ENCODE data around the gene EBNA1BP2. TPM values are rescaled to one million over a fixed set of nuclear protein-coding genes. Genes with fewer than 3 reads are reported as not detected.

The EBNA1BP2 gene
- total and polyA plus RNA-seq, 2 of the 13 experiments (the other 11 are each of a cell fraction or from before 2014, with no cell fraction given), result 27.1 to 102 TPM

DNA sequence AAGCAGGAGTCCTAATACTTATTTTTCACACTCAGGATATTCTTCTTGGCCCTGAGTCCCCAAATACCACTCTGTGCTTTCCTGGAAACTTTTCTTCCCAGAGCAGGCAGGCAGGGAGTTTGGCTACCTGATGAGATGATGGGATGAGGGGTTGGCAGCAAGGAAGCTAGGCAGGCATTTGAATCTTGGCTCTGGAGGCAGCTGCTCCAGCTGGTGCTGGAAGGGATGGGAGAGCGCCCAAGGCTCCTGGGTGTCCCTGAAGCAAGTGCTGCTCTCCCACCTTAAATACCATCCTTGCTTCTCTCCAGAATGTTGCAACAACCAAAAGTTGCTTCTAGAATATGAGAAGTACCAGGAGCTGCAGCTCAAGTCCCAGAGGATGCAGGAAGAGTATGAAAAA lies 49.7 kb upstream of the EBNA1BP2 start (continued):
- TF ChIP-seq ZNF329 (CRISPR knock-in tag; IDR thresholded peaks at IDR 0.05; ENCODE audit: low read depth) (no peak), RXRA (CRISPR knock-in tag; IDR thresholded peaks at IDR 0.05) (no peak), HOXD1 (CRISPR knock-in tag; IDR thresholded peaks at IDR 0.05) (no peak), NR2F1 (CRISPR knock-in tag; IDR thresholded peaks at IDR 0.05) (no peak), SP5 (CRISPR knock-in tag; IDR thresholded peaks at IDR 0.05; ENCODE audit: borderline replicate concordance, low read depth) (no peak)
- TF ChIP-seq, protein P1, sequence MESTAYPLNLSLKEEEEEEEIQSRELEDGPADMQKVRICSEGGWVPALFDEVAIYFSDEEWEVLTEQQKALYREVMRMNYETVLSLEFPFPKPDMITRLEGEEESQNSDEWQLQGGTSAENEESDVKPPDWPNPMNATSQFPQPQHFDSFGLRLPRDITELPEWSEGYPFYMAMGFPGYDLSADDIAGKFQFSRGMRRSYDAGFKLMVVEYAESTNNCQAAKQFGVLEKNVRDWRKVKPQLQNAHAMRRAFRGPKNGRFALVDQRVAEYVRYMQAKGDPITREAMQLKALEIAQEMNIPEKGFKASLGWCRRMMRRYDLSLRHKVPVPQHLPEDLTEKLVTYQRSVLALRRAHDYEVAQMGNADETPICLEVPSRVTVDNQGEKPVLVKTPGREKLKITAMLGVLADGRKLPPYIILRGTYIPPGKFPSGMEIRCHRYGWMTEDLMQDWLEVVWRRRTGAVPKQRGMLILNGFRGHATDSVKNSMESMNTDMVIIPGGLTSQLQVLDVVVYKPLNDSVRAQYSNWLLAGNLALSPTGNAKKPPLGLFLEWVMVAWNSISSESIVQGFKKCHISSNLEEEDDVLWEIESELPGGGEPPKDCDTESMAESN (CRISPR knock-in tag; conservative IDR thresholded peaks at IDR 0.05), result no peak

DNA sequence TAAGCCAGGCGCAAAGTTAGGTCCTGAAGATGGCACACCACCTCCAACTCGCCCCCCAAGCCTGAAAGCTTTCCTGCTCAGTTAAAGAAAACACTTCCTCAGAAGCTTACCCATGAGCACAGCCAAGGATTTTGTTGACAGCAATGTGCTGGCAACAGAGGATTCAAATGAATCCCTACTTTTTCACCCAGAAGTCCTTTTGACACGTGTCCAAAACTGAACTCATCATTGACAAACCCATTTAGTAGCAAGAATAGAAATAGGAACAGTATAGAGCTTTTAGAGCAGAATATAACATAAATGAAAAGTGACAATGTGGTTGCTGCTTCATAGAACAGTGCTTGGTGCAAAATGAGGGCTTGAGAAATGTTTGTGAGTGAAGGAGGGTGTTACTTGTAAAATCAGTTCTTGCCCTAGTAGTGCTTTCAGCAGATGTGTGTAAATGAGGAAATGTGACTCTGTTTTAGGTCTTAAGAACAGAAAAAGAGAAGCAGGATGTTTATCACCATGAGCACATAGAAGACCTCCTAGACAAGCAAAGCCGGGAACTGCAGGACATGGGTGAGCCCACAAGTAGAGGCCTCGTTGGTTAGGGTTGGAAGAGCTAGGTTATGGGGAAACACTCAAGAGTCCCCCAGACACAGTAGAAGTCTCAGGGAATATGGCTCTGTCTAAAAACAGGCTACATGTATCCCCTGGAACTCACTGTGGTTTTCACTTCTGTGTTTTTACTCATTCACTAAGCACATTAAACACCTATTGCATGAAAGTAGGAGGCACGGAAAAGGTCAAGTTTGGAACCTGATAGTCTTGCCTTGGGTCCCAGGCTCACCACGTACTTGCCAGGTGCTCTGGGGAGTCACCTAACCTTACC lies 49.1 kb upstream of the EBNA1BP2 start:
- Histone ChIP-seq H3K4me1 (ENCODE audit: insufficient read depth, low read length) (no peaks in the 10 kb centered on the region), H3K9me3 (ENCODE audit: low read length) (no peaks in the 10 kb centered on the region), H3K27ac (ENCODE audit: extremely low read length, insufficient read depth, low read length) (no peak overlapping the region), H3K9ac (ENCODE audit: insufficient read depth, low read depth, low read length) (no peak overlapping the region), H2AFZ (ENCODE audit: low read length) (no peak overlapping the region), H3K79me2 (ENCODE audit: insufficient read depth, low read length) (no peaks in the 10 kb centered on the region), H3K36me3 (replicated peaks in 1 of 2; ENCODE audit: control insufficient read depth in 1 of 2, insufficient read depth in 2 of 2, low read length in 2 of 2) (no peaks in the 10 kb centered on the region), H4K20me1 (ENCODE audit: insufficient read depth, low read length) (no peaks in the 10 kb centered on the region), H3K27me3 (ENCODE audit: control insufficient read depth in 1 of 2, insufficient read depth in 2 of 2, low read length in 2 of 2) (peaks cover 11 to 46% of the 10 kb centered on the region in 2 experiments; a peak in 4 of 5 replicates), H3K4me2 (ENCODE audit: low read depth, low read length) (no peak overlapping the region), H3K4me3 (replicated peaks in 1 of 3; ENCODE audit: insufficient read depth in 1 of 3, low read depth in 2 of 3, low read length in 3 of 3) (no peak overlapping the region)
- no peak for ATAC-seq
- POLR2A ChIA-PET, result no interaction called here
- no peak for FAIRE-seq
- BruUV-seq (replicated peaks), result no TSS peak
- in situ Hi-C loops (cut with HindIII; ENCODE audit: extremely low pct_ligation_motif_present, low pct_unique_long_range_greater_than_20kb), result no loop called here
- intact Hi-C loops (cut with micrococcal nuclease; ENCODE audit: unreplicated experiment), result no loop called here
- CTCF ChIA-PET (ENCODE audit: low intra/inter-chr PET ratio, low total read pairs), result no interaction called here
- 18% methylated on average over 7 of the region's 7 CpGs for WGBS (ENCODE audit: low lambda C conversion rate)
- no peak for DNase-seq (ENCODE audit: low spot score)
- TF ChIP-seq ZNF224 (CRISPR knock-in tag; IDR thresholded peaks at IDR 0.05) (no peak), EEA1 (CRISPR knock-in tag; IDR thresholded peaks at IDR 0.05; ENCODE audit: borderline replicate concordance) (no peak), ZBTB20 (CRISPR knock-in tag; IDR thresholded peaks at IDR 0.05; ENCODE audit: borderline replicate concordance, low read depth) (no peak), CREB1 (IDR thresholded peaks at IDR 0.05) (no peak), CREB1 (CRISPR knock-in tag; IDR thresholded peaks at IDR 0.05) (no peak), ETV5 (CRISPR knock-in tag; IDR thresholded peaks at IDR 0.05; ENCODE audit: borderline replicate concordance) (no peak), TOE1 (CRISPR knock-in tag; IDR thresholded peaks at IDR 0.05) (no peak), ZNF850 (CRISPR knock-in tag; conservative IDR thresholded peaks at IDR 0.05) (no peak), MEF2D (CRISPR knock-in tag; IDR thresholded peaks at IDR 0.05) (no peak), ZFAT (CRISPR knock-in tag; conservative IDR thresholded peaks at IDR 0.05) (no peak), RARG (CRISPR knock-in tag; IDR thresholded peaks at IDR 0.05; ENCODE audit: low read depth) (no peak), ARNT2 (CRISPR knock-in tag; IDR thresholded peaks at IDR 0.05; ENCODE audit: low read depth) (no peak), FOXK1 (CRISPR knock-in tag; IDR thresholded peaks at IDR 0.05; ENCODE audit: borderline replicate concordance, low read depth) (no peak), CHD2 (IDR thresholded peaks at IDR 0.05; ENCODE audit: low read depth, low read length) (no peak)
- TF ChIP-seq, protein P2, sequence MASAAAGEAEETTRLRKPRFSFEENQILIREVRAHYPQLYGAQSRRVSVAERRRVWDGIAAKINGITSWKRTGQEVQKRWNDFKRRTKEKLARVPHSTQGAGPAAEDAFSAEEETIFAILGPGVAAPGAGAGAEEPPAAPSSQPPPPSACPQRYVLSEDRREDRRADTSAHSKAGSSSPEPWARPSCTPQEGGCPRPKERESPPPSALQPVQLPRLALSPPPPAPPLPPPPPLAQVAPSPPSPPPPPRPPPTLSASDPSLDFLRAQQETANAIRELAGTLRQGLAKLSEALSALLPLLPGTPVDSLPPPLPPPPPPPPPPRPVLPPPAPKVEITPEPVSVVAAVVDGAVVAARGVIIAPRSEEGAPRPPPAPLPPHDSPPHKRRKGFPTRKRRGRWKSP (CRISPR knock-in tag; IDR thresholded peaks at IDR 0.05), result no peak
